Muscle layer of colon (tissue), 2 donors: ENCODE results near the gene TUBGCP3.
"Not testable (repeated sequence)": the region's sequence is repeated elsewhere in the genome, so short reads cannot be mapped to it uniquely, and the experiment has no call there.

Source experiments
- H3K27ac ChIP-seq: one replicate; pipeline ENCODE4 v1.7.0; 2013; ENCODE audit warnings: low read depth, mild to moderate bottlenecking, low read length, moderate library complexity
- H3K27me3 ChIP-seq, 2 donors: one replicate each; pipeline ENCODE4 v1.7.0; 2013; ENCODE audit warnings: low read length in 2 of 2, mild to moderate bottlenecking in 2 of 2; ENCODE audit not compliant: insufficient read depth in 2 of 2, control insufficient read depth in 1 of 2
- H3K36me3 ChIP-seq: one replicate; pipeline ENCODE4 v1.7.0; 2013; ENCODE audit warnings: mild to moderate bottlenecking, low read length; ENCODE audit not compliant: insufficient read depth
- H3K4me1 ChIP-seq: one replicate; pipeline ENCODE4 v1.7.0; 2013; ENCODE audit warnings: mild to moderate bottlenecking, low read length; ENCODE audit not compliant: insufficient read depth
- H3K4me3 ChIP-seq, 2 donors: one replicate each; pipeline ENCODE4 v1.7.0; 2013; ENCODE audit warnings: low read length in 2 of 2, low read depth in 1 of 2, mild to moderate bottlenecking in 1 of 2, moderate library complexity in 1 of 2
- H3K9ac ChIP-seq: one replicate; pipeline ENCODE4 v1.7.0; 2013; ENCODE audit warnings: low read length
- H3K9me3 ChIP-seq: one replicate; pipeline ENCODE4 v1.7.0; 2013; ENCODE audit warnings: mild to moderate bottlenecking, low read length
- donor health status: abdominal sarcoma.
- donor health status: Adenocarcinoma of cecum.

The TUBGCP3 gene

GRCh38 chr13:112488343-112489050 lies 99.5 kb downstream of the TUBGCP3 start:
- not testable (repeated sequence) for H3K27ac ChIP-seq, H3K9ac ChIP-seq, H3K4me3 ChIP-seq, H3K27me3 ChIP-seq, H3K9me3 ChIP-seq, H3K4me1 ChIP-seq
- H3K36me3 ChIP-seq: peaks cover 10% of the 10 kb centered on the region

GRCh38 chr13:112487127-112487517 lies 100.8 kb downstream of the TUBGCP3 start:
- Histone ChIP-seq H3K36me3 (peaks cover 10% of the 10 kb centered on the region), H3K4me3 (no peak overlapping the region), H3K27me3 (no peaks in the 10 kb centered on the region), H3K4me1 (no peaks in the 10 kb centered on the region), H3K27ac (no peak overlapping the region), H3K9me3 (no peaks in the 10 kb centered on the region), H3K9ac (no peak overlapping the region)

DNA sequence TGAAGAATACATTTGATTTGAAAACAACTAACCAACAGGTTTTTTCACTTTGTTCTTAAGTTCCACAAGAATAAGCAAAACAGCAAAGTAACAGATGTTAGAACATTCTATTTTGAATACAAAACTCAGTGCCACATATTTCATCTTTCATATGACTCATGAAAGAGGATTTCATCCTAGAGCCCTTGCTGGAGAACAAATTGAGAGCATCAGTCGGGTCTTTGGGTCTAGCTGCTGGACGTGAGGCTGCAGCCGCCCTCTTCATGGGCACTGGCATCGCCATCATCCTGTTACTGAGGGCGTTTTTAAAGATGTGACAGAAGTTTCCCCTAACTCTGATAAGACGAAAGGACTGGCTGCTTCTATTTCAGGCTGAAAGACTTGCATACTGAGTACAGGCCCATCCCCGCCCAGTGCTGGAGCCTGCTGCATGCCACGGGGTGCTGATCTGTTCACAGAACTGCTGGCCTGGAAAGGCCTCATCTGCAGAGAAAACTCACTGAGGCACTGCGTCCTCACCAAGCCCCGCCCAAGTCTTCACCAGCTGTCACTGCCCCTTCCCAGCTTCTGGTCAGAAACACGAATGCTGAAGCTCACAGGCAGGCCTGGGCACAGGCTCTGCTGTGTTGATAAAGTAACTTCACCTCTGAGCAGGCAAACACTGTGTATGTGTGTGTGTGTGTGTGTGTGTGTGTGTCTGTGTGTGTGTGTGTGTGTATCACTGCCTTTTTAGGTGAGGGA lies 101.4 kb downstream of the TUBGCP3 start:
- no peak overlapping the region for H3K4me3 ChIP-seq
- H3K36me3 ChIP-seq: peaks cover 10% of the 10 kb centered on the region
- no peaks in the 10 kb centered on the region for H3K9me3 ChIP-seq
- H3K27me3 ChIP-seq: no peaks in the 10 kb centered on the region
- H3K9ac ChIP-seq: no peak overlapping the region
- H3K27ac ChIP-seq: no peak overlapping the region
- no peaks in the 10 kb centered on the region for H3K4me1 ChIP-seq

DNA sequence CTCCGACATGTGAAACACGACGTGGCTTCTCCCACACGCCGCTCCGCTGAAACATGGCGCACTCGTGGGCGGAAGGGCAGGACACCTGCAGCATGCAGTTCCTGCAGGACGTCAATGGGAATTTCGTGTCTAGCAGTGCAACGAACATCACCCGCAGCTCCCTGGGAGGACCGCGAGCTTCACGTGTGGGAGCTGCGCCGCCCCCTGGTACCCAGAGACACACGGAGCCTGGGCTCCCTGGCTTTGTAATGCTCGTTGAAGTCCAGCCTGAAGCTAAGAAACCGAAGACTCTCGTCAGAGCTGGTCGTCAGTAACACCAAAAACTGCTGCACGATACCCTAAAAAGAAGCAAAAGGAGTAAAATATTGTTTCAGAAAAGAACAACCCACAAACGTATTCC lies 102.1 kb downstream of the TUBGCP3 start:
- H3K9ac ChIP-seq, H3K9me3 ChIP-seq, H3K27me3 ChIP-seq, H3K27ac ChIP-seq, H3K4me1 ChIP-seq, H3K4me3 ChIP-seq: not testable (repeated sequence)
- peaks cover 10% of the 10 kb centered on the region for H3K36me3 ChIP-seq

DNA sequence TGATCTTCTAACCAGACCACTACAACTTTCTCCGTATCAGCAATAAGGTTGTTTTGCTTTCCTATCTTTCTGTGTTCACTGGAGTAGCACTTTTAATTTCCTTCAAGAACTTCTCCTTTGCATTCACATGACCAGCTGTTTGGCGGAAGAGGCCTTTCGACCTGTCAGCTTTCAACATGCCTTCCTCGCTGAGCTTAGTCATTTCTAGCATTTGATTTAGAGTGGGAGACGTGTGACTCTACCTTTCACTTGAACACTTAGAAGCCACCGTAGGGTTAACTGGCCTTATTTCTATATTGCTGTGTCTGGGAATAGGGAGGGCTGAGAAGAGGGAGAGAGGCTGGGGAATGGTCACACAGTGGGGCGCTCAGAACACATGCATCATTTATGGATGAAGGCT lies 104.7 kb downstream of the TUBGCP3 start:
- Histone ChIP-seq H3K9me3 (no peaks in the 10 kb centered on the region), H3K9ac (no peak overlapping the region), H3K36me3 (peaks cover 10% of the 10 kb centered on the region), H3K27ac (no peak overlapping the region), H3K4me1 (no peaks in the 10 kb centered on the region), H3K27me3 (no peaks in the 10 kb centered on the region), H3K4me3 (no peak overlapping the region)

DNA sequence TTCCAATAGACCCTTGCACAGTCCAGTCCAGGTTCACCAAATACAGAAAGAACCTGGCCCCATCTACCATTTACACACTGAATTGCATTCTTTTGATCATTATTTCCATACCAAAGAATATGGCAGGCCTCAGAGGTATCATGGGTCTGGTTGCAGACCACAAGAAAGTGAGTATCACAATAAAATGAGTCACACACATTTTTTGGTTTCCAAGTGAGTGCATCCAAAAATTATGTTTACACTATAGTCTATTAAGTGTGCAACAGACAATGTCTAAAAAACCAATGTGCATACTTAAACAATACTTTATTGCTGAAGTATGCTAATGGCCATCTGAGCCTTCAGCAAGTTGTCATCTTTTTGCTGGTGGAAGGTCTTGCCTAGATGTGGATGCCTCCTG lies 106.5 kb downstream of the TUBGCP3 start:
- Histone ChIP-seq H3K27ac (no peak overlapping the region), H3K27me3 (no peaks in the 10 kb centered on the region), H3K9me3 (no peaks in the 10 kb centered on the region), H3K4me1 (no peaks in the 10 kb centered on the region), H3K36me3 (peaks cover 2% of the 10 kb centered on the region), H3K4me3 (no peak overlapping the region), H3K9ac (no peak overlapping the region)

DNA sequence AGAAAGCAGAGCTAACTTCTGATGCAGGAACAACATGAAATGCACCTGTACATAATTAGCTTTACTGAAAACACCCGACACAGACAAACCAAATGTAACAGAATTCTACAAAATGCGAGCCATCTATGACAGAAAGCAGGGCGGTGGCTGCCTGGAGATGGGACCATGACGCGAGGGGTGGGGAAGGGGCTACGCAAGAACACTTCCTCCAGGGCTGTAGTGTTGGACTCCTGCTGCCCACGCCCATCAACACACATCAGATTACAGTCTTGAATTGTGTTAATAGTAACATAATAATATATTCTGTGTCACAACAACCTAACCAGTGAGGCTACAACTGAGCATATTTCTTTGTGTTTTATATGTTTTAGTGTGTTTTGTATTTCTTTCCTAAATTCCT lies 108.6 kb downstream of the TUBGCP3 start:
- Histone ChIP-seq H3K27ac (no peak overlapping the region), H3K27me3 (no peaks in the 10 kb centered on the region), H3K9ac (no peak overlapping the region), H3K4me3 (no peak overlapping the region), H3K36me3 (no peaks in the 10 kb centered on the region), H3K4me1 (no peaks in the 10 kb centered on the region), H3K9me3 (no peaks in the 10 kb centered on the region)

GRCh38 chr13:112477070-112477619 lies 110.8 kb downstream of the TUBGCP3 start:
- Histone ChIP-seq H3K27me3 (no peaks in the 10 kb centered on the region), H3K4me3 (no peak overlapping the region), H3K27ac (no peak overlapping the region), H3K9me3 (no peaks in the 10 kb centered on the region), H3K9ac (no peak overlapping the region), H3K4me1 (no peaks in the 10 kb centered on the region), H3K36me3 (no peaks in the 10 kb centered on the region)

DNA sequence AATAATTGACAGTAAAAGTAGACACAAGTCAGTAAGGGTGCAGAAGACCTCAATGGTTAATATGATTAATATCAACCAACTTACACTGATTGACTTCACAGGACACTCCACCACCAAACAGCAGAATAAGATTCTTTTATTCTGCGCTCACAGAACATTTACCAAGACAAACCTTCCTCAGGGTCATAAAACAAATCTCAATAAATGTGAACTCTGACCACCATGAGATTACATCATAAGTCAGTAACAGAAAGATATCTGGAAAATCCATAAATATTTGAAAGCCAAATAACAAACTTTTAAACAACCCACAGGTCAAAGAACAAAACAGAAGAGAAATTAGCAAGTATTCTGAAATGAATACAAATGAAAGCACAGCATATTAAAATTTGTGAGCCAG lies 112.1 kb downstream of the TUBGCP3 start:
- Histone ChIP-seq H3K9ac (no peak overlapping the region), H3K27ac (no peak overlapping the region), H3K4me3 (no peak overlapping the region), H3K4me1 (no peaks in the 10 kb centered on the region), H3K36me3 (no peaks in the 10 kb centered on the region), H3K27me3 (no peaks in the 10 kb centered on the region), H3K9me3 (no peaks in the 10 kb centered on the region)

DNA sequence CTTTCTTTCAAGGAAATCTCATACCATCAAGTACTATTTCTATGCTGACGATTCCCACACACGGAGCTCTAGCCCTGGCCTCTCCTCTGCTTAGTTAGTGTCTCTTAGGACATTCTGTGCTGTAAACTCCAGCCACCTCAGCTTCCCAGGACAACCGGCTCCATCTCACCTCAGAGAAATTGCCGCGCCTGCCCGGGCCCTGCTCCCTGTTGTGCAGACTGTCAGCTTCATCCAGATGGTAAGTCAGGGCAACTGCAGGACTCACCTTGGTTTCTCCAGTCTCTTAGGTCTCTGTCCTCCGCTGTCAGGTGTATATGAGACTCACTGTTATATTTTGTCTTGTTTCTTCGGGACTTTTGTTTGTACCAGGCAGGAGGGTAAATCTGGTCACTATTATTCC lies 113.1 kb downstream of the TUBGCP3 start:
- no peak overlapping the region for H3K27ac ChIP-seq
- no peaks in the 10 kb centered on the region for H3K4me1 ChIP-seq
- H3K4me3 ChIP-seq: no peak overlapping the region
- H3K27me3 ChIP-seq: no peaks in the 10 kb centered on the region
- H3K9ac ChIP-seq: no peak overlapping the region
- H3K9me3 ChIP-seq: no peaks in the 10 kb centered on the region
- no peaks in the 10 kb centered on the region for H3K36me3 ChIP-seq

- H3K27me3 ChIP-seq: no peaks in the 10 kb centered on the region
- H3K27ac ChIP-seq: no peak overlapping the region
- H3K9me3 ChIP-seq: no peaks in the 10 kb centered on the region
- H3K9ac ChIP-seq: no peak overlapping the region
- H3K4me3 ChIP-seq: no peak overlapping the region
- no peaks in the 10 kb centered on the region for H3K36me3 ChIP-seq
- no peaks in the 10 kb centered on the region for H3K4me1 ChIP-seq
Measured at GRCh38 chr13:112473818-112474217, 114.1 kb downstream of the TUBGCP3 start.
